ENCODE measurements around the gene CHL1. TPM values are rescaled to one million over a fixed set of nuclear protein-coding genes. Genes with fewer than 3 reads are reported as not detected.

CHL1 gene
- total and polyA plus RNA-seq, 8 donors = 1.1 to 10.7 (median 2.2) TPM

DNA sequence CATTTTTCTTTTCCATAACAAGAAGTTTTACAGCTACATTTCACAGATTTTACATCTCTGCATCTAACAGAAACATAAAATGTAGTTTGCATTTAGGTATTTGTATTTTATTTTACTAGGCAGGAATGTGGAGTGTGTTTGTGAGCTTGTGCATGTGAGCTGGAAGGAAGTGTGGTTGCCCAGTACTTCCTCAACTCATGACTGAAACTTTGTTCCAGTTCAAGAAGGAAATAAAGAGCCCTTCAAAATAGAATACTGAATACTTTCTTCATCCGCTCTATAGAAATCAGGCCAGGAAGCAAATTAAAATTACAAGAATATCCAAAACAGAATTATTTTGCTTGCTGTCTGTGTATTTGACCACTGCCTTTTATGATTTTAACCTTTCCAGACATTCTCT lies 81.3 kb downstream of the CHL1 start:
- H3K27ac ChIP-seq = no peak overlapping the region
- no peak overlapping the region for H3K4me3 ChIP-seq
- H3K36me3 ChIP-seq = no peaks in the 10 kb centered on the region
- TF ChIP-seq, protein P1, sequence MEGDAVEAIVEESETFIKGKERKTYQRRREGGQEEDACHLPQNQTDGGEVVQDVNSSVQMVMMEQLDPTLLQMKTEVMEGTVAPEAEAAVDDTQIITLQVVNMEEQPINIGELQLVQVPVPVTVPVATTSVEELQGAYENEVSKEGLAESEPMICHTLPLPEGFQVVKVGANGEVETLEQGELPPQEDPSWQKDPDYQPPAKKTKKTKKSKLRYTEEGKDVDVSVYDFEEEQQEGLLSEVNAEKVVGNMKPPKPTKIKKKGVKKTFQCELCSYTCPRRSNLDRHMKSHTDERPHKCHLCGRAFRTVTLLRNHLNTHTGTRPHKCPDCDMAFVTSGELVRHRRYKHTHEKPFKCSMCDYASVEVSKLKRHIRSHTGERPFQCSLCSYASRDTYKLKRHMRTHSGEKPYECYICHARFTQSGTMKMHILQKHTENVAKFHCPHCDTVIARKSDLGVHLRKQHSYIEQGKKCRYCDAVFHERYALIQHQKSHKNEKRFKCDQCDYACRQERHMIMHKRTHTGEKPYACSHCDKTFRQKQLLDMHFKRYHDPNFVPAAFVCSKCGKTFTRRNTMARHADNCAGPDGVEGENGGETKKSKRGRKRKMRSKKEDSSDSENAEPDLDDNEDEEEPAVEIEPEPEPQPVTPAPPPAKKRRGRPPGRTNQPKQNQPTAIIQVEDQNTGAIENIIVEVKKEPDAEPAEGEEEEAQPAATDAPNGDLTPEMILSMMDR (IDR thresholded peaks at IDR 0.05) = no peak
- ATAC-seq (peak; percentile 70), DNase-seq (peak in 1 of 4 donors; percentile 10)
- H3K4me1 ChIP-seq = no peaks in the 10 kb centered on the region
- H3K9me3 ChIP-seq = peaks cover 0 to 3% of the 10 kb centered on the region in 2 donors
- no peaks in the 10 kb centered on the region for H3K27me3 ChIP-seq
- intact Hi-C loops (cut with DNase I) = no loop called here

DNA sequence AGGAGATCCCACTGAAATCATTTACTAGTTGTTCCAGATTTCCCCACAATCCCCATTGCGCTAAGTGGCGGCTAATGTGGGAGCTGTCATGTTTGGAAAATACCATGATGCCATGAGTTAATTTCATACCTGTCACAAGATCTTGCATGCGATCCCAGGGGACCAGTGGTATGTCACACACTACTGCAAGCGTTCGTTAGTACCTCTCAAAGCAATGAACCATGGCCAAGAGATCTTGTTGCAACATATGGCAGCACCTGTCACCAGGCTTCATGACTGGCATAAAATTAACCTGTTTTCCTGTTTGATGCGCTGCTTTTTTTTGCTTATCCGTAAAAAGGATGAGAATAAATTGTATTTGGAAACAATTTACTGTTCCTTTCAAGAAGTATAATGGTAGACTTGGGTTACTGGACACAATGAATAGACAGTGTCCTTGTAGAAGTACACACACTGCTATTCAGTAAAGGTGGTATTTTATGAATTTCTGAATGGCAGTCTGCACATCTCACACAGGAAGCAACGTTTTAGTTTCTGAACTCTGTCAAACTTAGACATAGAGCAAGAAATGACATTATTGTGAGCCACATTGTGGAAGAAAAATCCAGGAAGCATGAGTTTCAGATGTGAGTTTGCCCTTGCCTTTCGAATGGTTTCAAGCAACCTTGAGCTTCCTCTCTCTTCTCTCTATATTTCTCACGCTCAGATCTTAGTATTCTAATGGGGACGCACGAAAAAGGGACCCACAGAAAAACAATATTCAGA lies 81.9 kb downstream of the CHL1 start:
- DNase-seq (no peak), ATAC-seq (no peak)
- H3K9me3 ChIP-seq = peaks cover 0 to 3% of the 10 kb centered on the region in 2 donors
- H3K27ac ChIP-seq = no peak overlapping the region
- no peaks in the 10 kb centered on the region for H3K36me3 ChIP-seq
- no peaks in the 10 kb centered on the region for H3K4me1 ChIP-seq
- H3K27me3 ChIP-seq = no peaks in the 10 kb centered on the region
- no peak overlapping the region for H3K4me3 ChIP-seq
- TF ChIP-seq, protein P1 (IDR thresholded peaks at IDR 0.05) = no peak
- intact Hi-C loops (cut with DNase I) = no loop called here

DNA sequence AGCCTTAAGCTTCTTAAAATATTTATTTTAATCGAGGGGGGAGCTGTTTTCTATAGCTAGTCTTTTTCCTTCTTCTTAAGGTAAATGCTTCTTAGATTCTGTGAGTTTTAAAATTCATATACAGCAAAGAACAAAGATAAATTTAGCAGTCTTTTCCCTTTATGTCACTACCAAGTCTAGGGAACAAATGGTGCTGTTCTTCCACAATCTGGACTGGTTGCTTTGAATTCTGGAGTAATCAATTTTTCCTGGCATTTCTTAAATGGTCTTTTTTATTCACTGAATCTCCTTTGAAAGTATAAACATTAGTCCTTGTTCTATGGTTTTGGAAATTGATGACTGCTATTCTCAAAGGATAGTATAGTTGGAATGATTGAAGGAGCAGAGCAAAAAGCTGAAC lies 82.8 kb downstream of the CHL1 start:
- H3K36me3 ChIP-seq = no peaks in the 10 kb centered on the region
- H3K4me3 ChIP-seq = no peak overlapping the region
- intact Hi-C loops (cut with DNase I) = no loop called here
- ATAC-seq = no peak
- H3K27ac ChIP-seq = no peak overlapping the region
- H3K27me3 ChIP-seq = no peaks in the 10 kb centered on the region
- TF ChIP-seq, protein P1 (IDR thresholded peaks at IDR 0.05) = no peak
- no peak for DNase-seq
- H3K9me3 ChIP-seq = peaks cover 0 to 3% of the 10 kb centered on the region in 2 donors
- no peaks in the 10 kb centered on the region for H3K4me1 ChIP-seq

DNA sequence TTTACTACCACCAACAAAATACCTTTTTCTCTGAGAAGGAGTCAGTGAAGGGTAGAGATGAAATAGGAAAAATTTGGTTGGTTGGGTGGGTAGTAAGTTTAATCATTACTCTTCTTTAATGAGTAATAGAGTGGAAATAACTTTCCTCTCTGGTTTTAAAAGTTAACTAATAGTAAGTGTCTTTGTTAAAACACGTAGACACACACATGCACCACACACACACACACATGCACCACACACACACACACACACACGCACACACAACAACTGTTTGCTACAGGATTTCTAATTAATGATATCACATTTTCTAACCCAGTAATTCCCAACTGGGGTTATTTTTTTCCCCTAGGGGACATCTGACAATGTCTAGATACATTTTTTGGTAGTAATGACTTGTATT lies 84.1 kb downstream of the CHL1 start:
- Histone ChIP-seq H3K9me3 (peaks cover 0 to 3% of the 10 kb centered on the region in 2 donors), H3K36me3 (no peaks in the 10 kb centered on the region), H3K4me3 (no peak overlapping the region), H3K27me3 (no peaks in the 10 kb centered on the region), H3K4me1 (no peaks in the 10 kb centered on the region), H3K27ac (no peak overlapping the region)
- ATAC-seq = no peak
- TF ChIP-seq, protein P1 (IDR thresholded peaks at IDR 0.05) = no peak
- DNase-seq = no peak
- intact Hi-C loops (cut with DNase I) = no loop called here

DNA sequence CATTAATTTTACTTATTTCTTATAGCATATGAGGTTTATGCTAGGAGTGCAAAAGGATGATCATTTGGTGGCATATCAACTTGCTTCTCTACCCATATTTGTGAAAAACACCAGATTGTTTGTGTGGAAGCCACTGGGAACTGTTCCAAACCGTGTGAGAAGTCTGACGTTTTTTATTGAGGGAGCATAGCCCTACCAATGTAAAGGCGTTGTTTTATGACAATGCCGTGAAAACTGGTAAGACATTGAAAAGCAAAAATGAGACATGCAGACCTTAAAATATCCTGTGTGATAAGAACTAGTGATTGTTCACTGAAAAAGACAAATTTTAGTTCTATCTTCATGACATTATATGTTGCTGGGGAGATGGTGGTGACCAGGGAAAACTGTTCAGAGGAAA lies 87.8 kb downstream of the CHL1 start:
- Histone ChIP-seq H3K9me3 (peaks cover 0 to 3% of the 10 kb centered on the region in 2 donors), H3K4me3 (no peak overlapping the region), H3K4me1 (no peaks in the 10 kb centered on the region), H3K36me3 (no peaks in the 10 kb centered on the region), H3K27me3 (no peaks in the 10 kb centered on the region), H3K27ac (no peak overlapping the region)
- intact Hi-C loops (cut with DNase I) = no loop called here
- ATAC-seq (no peak), DNase-seq (no peak)
- TF ChIP-seq, protein P1 (IDR thresholded peaks at IDR 0.05) = no peak
